Hippocampal formation (tissue), 2 donors: Measurements from ENCODE around the gene C1QB.
A peak's percentile ranks its signal among the peaks of the same experiment; 100 is the strongest.
"Not testable (repeated sequence)": the region's sequence is repeated elsewhere in the genome, so short reads cannot be mapped to it uniquely, and the experiment has no call there.

Source experiments
- DNase-seq, 2 donors: peaks; one replicate each; lab custom pipeline; 2025; lab: John Stamatoyannopoulos, UW

Gene C1QB

GRCh38 chr1:22665752-22666151 lies 12.7 kb downstream of the C1QB start:
- DNase-seq = no peak

- DNase-seq = no peak
These were observed 13.4 kb downstream of the C1QB start for GRCh38 chr1:22666412-22666811.

GRCh38 chr1:22668840-22669239 lies 15.8 kb downstream of the C1QB start:
- DNase-seq = not testable (repeated sequence)

GRCh38 chr1:22670352-22670975 lies 17.4 kb downstream of the C1QB start:
- DNase-seq = no peak

GRCh38 chr1:22671999-22672398 lies 19.0 kb downstream of the C1QB start:
- DNase-seq = no peak

GRCh38 chr1:22673486-22674409 lies 20.7 kb downstream of the C1QB start:
- peak; percentile 16 to 47 for DNase-seq

- DNase-seq = no peak
These were observed 21.3 kb downstream of the C1QB start for GRCh38 chr1:22674410-22674749.

- DNase-seq = not testable (repeated sequence)
These were observed 23.1 kb downstream of the C1QB start for GRCh38 chr1:22676151-22676550.

- DNase-seq = no peak
These were observed 24.0 kb downstream of the C1QB start for GRCh38 chr1:22676916-22677583.

GRCh38 chr1:22677931-22678896 lies 25.2 kb downstream of the C1QB start:
- no peak for DNase-seq

- no peak for DNase-seq
These were observed 27.7 kb downstream of the C1QB start for GRCh38 chr1:22680726-22681125.

GRCh38 chr1:22681556-22682276 lies 28.7 kb downstream of the C1QB start:
- no peak for DNase-seq

GRCh38 chr1:22683547-22683946 lies 30.5 kb downstream of the C1QB start:
- DNase-seq = no peak

GRCh38 chr1:22685591-22686059 lies 32.6 kb downstream of the C1QB start:
- DNase-seq = no peak

GRCh38 chr1:22687191-22687590 lies 34.2 kb downstream of the C1QB start:
- DNase-seq = no peak

- no peak for DNase-seq
These were observed 35.4 kb downstream of the C1QB start for GRCh38 chr1:22688466-22688865.

- no peak for DNase-seq
These were observed 36.5 kb downstream of the C1QB start for GRCh38 chr1:22689505-22689904.

GRCh38 chr1:22691031-22691753 lies 38.2 kb downstream of the C1QB start:
- DNase-seq = no peak

GRCh38 chr1:22694172-22694571 lies 41.1 kb downstream of the C1QB start:
- no peak for DNase-seq

- no peak for DNase-seq
These were observed 43.6 kb downstream of the C1QB start for GRCh38 chr1:22696610-22697009.
